Right ventricle myocardium inferior (tissue), 1 donor: Measurements from ENCODE around the gene RFX3. TPM values are rescaled to one million over a fixed set of nuclear protein-coding genes. Genes with fewer than 3 reads are reported as not detected.

ENCODE experiments used
- ATAC-seq: fragments of 200-7000 bp; cut with Tn5 transposase; one replicate; pipeline ENCODE4 v1.9.1; 2020; ENCODE audit warnings: mild to moderate bottlenecking, moderate library complexity
- DNase-seq: peaks from one replicate; pipeline ENCODE4 v3.0.0; 2021; ENCODE audit errors: missing footprints
- intact Hi-C: fragments of 100-400 bp; cut with DNase I; formaldehyde crosslinking; loops from one replicate; pipeline ENCODE4 v1.11.0; 2022
- total RNA-seq: library from RNA; stranded (reverse); fragmentation: NEBNext Ultra II Directional; extraction: Animal tissue kit (Norgen Biotek cat#: 25700); gene quantifications from one replicate; pipeline ENCODE4 v1.2.1, GENCODE V29; 2021
- donor health status: DM: no; HTN: yes; CAD: no; lungs with severe emphysema.

Gene RFX3
- total RNA-seq, 1 donor from 2014 or later = 3.7 TPM

DNA sequence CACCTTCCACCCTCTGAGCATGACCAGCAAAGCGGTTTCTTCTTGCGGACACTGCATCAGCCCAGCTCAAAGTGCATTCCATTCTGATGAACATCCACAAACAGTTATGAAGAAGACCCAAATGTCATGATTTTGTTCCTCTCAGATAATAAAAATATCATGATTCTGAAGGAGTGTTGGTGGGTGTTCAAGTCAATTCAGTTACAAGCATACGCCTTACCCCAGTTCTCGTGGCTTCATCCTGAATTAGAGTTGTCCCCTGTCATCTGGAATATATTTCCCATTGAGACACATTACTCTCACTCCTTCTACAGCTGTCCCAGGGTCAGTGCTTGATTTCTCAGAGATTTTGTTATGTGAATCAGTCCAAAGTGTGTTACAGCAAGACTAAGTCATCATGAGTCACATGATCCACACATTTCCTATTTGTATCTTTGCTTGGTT, 325.4 kb downstream of the RFX3 start:
- ATAC-seq = no peak
- no peak for DNase-seq
- intact Hi-C loops = no loop called here

DNA sequence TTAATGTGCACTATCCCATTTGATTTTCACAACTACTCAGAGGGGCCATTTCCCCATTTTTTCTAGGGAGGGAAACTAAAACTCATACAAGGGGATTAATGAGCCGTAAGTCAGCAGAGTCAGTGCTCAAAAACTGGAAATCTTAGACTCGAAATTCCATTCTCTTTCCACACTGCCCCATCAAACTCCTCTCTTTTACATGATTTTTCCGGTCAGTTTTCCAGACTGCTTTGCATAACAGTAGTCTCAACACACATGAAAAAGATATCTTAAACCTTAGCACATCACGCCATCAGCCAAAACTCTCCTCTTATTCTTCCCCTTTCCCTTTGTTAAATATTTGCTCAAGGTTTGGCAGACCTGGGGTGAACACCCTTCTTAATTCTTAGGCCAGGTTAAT, 332.0 kb downstream of the RFX3 start:
- ATAC-seq (no peak), DNase-seq (no peak)
- intact Hi-C loops = no loop called here

DNA sequence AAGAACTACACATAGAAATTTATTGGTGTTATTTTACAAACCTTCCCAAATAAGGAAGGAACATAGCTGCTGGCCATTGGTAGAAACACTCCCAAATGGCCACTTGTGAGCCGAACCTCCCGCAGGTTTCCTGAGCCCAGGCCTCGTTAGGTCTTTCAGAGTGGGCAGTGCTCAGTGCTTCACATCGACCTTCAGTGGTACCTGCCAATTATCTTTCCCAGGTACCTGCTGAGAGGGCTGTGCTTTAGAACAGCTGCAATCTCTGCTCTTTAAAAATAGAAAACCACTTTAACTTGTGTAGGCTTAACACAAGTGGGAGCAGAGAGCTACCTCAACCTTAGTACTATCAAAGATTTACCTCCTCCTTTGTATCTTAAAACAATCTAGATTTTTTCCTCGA, 334.1 kb downstream of the RFX3 start:
- no peak for ATAC-seq
- no peak for DNase-seq
- intact Hi-C loops = no loop called here

DNA sequence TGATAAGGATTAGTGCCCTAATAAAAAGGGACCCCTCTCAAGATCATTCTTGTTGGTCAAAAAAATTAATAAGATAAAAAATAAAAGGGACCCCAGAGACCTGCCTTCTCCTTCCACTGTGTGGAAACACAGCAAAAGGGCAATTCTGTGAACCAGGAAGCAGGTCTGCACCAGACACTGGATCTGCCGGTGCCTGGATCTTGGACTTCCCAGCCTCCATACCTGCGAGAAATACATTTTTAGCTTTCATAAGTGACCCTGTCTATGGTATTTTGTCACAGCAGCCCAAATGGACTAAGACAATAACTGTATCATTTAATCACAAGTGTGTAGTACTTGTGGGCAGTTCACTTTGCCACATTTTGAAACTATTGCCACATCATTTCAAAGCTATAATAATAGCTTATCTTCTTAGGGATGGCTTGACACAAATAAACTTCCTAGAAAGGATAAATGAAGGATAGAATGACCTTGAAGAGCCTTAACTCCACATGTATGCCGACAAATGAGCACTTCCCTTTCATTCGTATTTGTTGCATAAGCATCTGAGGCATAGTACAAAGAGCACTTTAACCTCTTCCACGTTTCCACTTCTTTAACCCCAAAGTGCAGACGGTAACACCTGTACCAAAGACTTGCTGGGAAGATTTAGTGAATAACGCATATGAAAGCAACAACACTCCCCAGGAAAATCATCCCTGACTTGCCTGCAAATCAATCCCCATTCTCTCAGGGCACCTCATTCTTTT, 336.5 kb downstream of the RFX3 start:
- no peak for DNase-seq
- ATAC-seq = no peak
- intact Hi-C loops = no loop called here

DNA sequence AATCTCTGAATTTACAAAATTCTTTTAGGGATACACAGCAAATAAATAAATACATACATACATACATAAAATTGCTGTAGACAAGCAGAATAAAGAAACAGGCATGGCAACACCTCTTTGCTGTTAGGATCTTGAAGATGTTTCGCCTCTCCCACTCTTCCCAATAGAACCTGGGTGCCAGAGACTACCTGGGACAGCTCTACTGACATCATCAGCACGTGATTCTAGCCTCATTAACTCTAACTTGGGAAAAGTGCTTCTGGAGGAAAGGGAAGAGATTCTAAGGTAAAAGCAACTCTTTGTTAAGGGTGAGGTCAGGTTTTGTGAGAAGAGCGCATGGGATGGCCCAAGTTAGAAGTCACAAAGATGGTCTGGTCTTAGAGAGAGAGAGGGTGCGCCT, 339.1 kb downstream of the RFX3 start:
- intact Hi-C loops = no loop called here
- DNase-seq = no peak
- ATAC-seq = no peak

DNA sequence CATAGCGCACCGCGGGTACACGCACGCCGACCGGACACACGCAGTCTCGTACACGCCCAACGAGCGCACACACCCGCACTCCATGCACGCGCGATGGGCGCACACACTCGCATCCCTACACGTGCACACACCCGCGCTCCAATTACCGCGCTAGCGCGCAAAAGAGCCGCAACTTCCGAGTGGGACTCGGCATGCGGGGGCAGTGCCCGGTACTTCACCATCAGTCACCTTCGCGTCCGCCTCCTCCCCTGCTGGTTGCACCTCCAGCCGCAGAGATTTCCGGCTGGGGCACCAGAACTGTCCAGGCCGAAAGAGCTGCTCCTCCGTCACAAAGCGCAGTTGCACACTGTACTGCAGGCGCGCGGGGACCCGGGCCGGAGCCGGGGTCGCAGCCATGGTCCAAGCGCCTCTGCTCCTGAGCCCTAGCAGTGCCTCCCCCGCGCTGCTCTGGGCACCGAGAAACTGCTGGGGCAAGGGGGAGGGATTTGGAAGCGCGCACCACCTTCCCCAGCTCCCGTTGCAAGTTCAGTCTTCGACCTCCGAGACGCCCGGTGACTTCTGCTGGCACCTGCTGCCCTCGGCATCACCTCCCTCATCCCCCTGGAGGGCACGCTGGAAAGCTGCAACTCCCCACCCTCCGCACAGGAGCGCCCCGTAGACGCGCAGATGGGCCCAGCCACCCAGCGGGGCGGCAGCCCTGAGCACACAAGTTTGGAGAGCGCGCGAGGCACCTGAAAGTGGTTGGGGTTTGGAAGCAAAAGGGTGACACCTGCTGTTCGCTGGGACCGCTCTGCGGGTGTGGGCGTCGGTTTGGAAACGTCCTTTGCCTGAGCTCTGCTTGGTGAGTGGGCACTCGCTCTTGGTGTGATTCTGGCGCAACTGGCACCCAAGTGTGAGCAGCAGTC, 344.5 kb downstream of the RFX3 start:
- intact Hi-C loops = no loop called here
- no peak for DNase-seq
- ATAC-seq = no peak

DNA sequence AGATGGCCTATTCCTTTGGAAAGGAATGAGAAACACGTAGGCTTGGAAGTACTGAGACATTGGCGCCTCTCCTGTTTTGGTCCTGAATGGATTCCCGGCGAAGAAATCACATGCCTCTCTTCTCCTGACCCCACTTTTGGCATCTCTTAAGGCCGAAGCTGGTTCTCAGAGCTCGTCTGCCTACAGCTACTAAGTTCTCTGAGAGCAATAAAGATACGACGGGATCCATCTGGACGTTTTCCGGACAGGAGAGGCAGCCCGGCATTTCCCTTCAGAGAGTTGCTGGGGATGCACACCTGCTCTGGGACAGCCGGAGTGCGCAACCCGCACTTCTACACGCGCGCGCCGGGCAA, 345.1 kb downstream of the RFX3 start:
- no peak for DNase-seq
- intact Hi-C loops = no loop called here
- ATAC-seq = no peak

DNA sequence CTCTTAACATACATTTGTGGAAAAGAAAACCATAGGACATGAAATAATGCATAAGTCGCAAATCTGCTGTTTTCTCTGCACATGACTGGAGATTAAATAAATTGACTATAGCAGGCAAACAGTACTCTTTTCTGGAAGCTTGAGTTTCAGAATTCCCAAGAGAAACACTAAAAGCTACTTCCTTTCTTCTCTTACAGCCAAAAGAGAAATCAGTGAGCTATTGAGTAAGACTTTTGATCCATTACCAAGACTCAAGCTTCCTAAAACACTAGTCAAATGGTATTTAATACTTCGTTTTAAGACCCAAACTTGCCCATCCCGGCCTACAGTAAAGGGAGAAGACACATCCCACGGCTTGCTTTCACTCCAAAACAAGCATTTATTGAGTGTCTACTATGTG, 346.1 kb downstream of the RFX3 start:
- intact Hi-C loops = no loop called here
- no peak for ATAC-seq
- DNase-seq = no peak

DNA sequence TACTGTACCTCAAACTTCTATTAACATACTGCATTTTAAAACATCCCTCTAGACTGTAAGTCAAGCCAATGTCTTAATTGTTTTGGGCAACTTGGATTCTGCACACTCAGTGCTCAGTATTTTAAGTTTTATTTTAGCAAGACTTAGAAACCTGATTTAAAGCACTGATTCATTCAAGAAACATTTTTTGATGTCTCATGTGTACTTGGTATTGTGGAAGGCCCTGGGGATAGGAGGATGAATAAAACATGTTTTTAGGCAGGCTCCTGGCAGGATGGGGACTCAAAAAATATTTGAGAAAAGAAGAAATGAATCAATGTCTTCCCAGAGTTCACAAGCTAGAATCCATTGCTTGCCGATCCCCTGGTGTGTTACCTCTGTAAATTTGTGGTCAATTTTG, 347.9 kb downstream of the RFX3 start:
- no peak for DNase-seq
- no peak for ATAC-seq
- intact Hi-C loops = no loop called here

DNA sequence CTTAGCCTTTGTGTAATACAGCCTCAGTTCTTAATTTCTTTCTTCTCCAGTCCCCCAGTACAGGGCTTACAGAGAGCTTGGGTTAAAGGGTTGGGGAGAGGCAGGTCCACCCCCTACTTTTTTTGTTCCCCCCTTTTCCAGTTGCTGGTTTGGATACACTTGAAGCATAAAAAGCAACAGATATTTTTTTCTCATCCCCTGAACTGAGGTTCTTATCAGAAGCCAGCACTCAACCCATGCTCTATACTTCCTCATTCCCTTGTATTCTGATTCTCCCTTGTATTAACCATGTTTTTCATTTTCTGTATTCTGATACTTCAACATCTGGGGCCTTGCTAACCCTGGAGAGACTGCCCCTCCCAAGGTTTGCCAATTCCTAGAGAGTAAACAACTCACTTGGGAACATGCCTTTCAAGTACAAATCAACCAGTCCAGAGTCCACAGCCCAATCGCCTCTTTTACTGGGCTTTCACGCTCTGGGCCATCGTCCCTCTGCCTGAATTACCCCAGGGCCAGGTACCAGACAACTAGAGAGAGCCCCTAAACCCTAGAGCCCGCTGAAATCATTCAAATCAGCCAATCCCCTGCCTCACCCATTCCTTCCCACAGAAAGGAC, 348.5 kb downstream of the RFX3 start:
- DNase-seq (no peak), ATAC-seq (no peak)
- intact Hi-C loops = no loop called here

DNA sequence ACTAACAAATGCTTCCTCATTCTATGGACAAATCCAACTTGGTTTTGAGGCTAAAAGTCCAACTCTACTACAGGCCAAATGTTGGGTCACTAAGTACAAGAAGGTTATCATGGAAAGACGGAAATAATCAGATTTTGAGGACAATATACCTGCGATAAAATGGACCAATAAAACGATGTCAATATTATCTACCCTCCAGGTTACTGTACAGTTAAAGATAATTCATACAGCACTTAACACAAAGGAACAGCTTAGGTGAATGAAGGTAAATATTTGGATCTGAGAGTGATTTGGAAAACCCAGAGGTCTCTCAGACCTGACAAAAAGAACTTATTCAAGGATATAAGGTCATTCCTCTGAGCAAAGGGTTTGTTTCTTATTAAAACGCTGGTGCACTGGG, 352.4 kb downstream of the RFX3 start:
- intact Hi-C loops = no loop called here
- no peak for ATAC-seq
- no peak for DNase-seq

DNA sequence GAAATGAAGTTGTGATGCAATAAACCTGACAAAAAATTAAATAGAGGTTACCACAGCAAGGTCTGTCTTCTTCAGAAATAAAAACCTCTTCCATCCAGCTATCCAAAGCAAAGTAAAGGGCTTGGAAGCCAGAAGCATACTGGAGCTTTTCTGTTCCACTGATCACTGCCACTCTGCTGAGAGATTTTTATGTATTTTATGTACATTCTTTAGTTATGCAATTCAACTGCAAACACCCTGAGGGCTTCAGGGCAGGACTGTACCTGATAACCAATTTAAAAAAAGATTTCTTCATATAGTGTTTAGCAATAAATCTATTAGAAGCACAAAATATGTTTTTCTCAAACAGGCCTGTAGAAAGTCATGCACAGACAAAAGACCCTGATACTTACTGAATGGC, 355.0 kb downstream of the RFX3 start:
- intact Hi-C loops = no loop called here
- ATAC-seq (no peak), DNase-seq (no peak)
